ENCODE measurements around the gene ABCB8. TPM values are rescaled to one million over a fixed set of nuclear protein-coding genes. Genes with fewer than 3 reads are reported as not detected.

ABCB8 gene
- total RNA-seq, 1 donor from 2014 or later, result 17.4 TPM

GRCh38 chr7:151082141-151083070, 54.2 kb downstream of the ABCB8 start:
- Mint-ChIP-seq H3K27me3 (ENCODE audit: unreplicated experiment) (peaks cover 14% of the 10 kb centered on the region), H3K4me3 (ENCODE audit: unreplicated experiment) (peak overlapping the region; percentile 98), H3K27ac (ENCODE audit: unreplicated experiment) (peak overlapping the region; percentile 57), H3K4me1 (ENCODE audit: unreplicated experiment) (peaks cover 31% of the 10 kb centered on the region), H3K36me3 (ENCODE audit: low read depth, unreplicated experiment) (peaks cover 7% of the 10 kb centered on the region), H3K9me3 (ENCODE audit: unreplicated experiment) (no peaks in the 10 kb centered on the region)
- no peak for TF ChIP-seq CTCF (IDR thresholded peaks at IDR 0.05; ENCODE audit: unreplicated experiment)
- DNase-seq (ENCODE audit: low spot score), result no peak

- Mint-ChIP-seq H3K27ac (ENCODE audit: unreplicated experiment) (peak within 1 kb of the TSS; percentile 57), H3K36me3 (ENCODE audit: low read depth, unreplicated experiment) (peaks cover 10% of the 10 kb centered on the region), H3K27me3 (ENCODE audit: unreplicated experiment) (peaks cover 9% of the 10 kb centered on the region), H3K4me3 (ENCODE audit: unreplicated experiment) (peak within 1 kb of the TSS; percentile 98), H3K4me1 (ENCODE audit: unreplicated experiment) (peaks cover 30% of the 10 kb centered on the region), H3K9me3 (ENCODE audit: unreplicated experiment) (no peaks in the 10 kb centered on the region)
- no peak for TF ChIP-seq CTCF (IDR thresholded peaks at IDR 0.05; ENCODE audit: unreplicated experiment)
- peak; percentile 65 for DNase-seq (ENCODE audit: low spot score)
Observed at GRCh38 chr7:151083071-151083823, 55.0 kb downstream of the ABCB8 start, which contains the start of gene TMUB1. Gene TMUB1 (minus strand): TSS chr7:151083493. CDS start chr7:151082563, 930 bp downstream.

GRCh38 chr7:151083824-151084160, 55.5 kb downstream of the ABCB8 start:
- Mint-ChIP-seq H3K4me1 (ENCODE audit: unreplicated experiment) (peaks cover 30% of the 10 kb centered on the region), H3K9me3 (ENCODE audit: unreplicated experiment) (no peaks in the 10 kb centered on the region), H3K4me3 (ENCODE audit: unreplicated experiment) (peak overlapping the region; percentile 83), H3K27ac (ENCODE audit: unreplicated experiment) (no peak overlapping the region), H3K27me3 (ENCODE audit: unreplicated experiment) (peaks cover 10% of the 10 kb centered on the region), H3K36me3 (ENCODE audit: low read depth, unreplicated experiment) (peaks cover 11% of the 10 kb centered on the region)
- TF ChIP-seq CTCF (IDR thresholded peaks at IDR 0.05; ENCODE audit: unreplicated experiment), result no peak
- no peak for DNase-seq (ENCODE audit: low spot score)

GRCh38 chr7:151085329-151085690, 57.1 kb downstream of the ABCB8 start:
- Mint-ChIP-seq H3K27ac (ENCODE audit: unreplicated experiment) (peak overlapping the region; percentile 49), H3K4me3 (ENCODE audit: unreplicated experiment) (peak overlapping the region; percentile 82), H3K4me1 (ENCODE audit: unreplicated experiment) (peaks cover 34% of the 10 kb centered on the region), H3K36me3 (ENCODE audit: low read depth, unreplicated experiment) (peaks cover 10% of the 10 kb centered on the region), H3K27me3 (ENCODE audit: unreplicated experiment) (peaks cover 14% of the 10 kb centered on the region), H3K9me3 (ENCODE audit: unreplicated experiment) (no peaks in the 10 kb centered on the region)
- no peak for TF ChIP-seq CTCF (IDR thresholded peaks at IDR 0.05; ENCODE audit: unreplicated experiment)
- DNase-seq (ENCODE audit: low spot score), result no peak
